ENCODE data around the gene HSFX3. TPM values are rescaled to one million over a fixed set of nuclear protein-coding genes. Genes with fewer than 3 reads are reported as not detected.
"Not testable (repeated sequence)": the region's sequence is repeated elsewhere in the genome, so short reads cannot be mapped to it uniquely, and the experiment has no call there.

Gene HSFX3
- total and polyA plus RNA-seq, 9 donors = 0.25 to 1.1 (median 0.91) TPM; not detected in 2

DNA sequence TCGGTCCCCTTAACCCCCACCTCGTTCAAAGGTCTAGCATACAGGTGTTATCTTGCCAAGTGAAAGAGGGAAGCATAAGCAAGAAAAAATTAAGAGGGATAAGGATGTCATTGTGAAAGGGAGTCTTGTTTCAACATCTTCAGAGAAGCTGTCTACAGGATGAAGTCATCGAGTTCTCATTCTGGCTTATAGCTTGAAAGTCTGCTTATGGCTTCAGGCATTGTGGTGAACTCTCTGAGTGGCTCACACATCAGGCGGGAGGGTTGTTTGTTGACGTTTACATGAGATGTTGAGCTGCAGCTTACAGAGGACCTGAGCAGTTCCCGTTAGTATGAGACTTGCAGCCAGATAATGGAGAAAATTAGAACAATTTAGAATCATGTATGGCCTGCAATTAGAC lies 20.9 kb upstream of the HSFX3 start:
- peaks cover 13% of the 10 kb centered on the region for H3K27me3 ChIP-seq (ENCODE audit: control insufficient read depth, insufficient read depth, low read length)
- no peak overlapping the region for H3K27ac ChIP-seq (ENCODE audit: low read length)
- H3K9me3 ChIP-seq (replicated peaks; ENCODE audit: control insufficient read depth, low read depth, low read length) = no peaks in the 10 kb centered on the region
- no peaks in the 10 kb centered on the region for H3K36me3 ChIP-seq (ENCODE audit: control insufficient read depth, insufficient read depth, low read length)
- DNase-seq = no peak
- no peaks in the 10 kb centered on the region for H3K4me1 ChIP-seq (ENCODE audit: control insufficient read depth, insufficient read depth, low read length)
- H3K4me3 ChIP-seq (ENCODE audit: low read length) = no peak overlapping the region
- WGBS (ENCODE audit: insufficient coverage) = 33% methylated on average over 3 of the region's 6 CpGs

DNA sequence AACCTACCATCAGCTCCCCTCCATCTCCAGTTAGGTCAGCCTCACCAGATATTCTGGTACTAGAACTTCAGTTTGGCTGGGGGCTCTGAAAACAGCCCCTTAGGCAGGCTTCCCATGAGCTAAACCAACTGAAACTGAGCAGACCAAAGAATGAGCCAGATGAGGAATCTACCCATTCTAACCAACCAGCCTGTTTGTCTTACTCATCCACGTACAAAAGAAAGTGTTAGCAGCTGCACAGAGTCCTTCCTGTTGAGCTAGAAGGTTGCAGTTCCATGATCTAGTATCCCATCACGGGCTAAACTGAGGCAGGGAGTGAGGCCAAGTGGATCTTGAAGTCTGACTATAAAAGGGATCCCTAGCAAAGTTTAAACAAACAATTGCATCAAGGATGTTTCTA lies 20.0 kb upstream of the HSFX3 start:
- Histone ChIP-seq H3K36me3 (ENCODE audit: control insufficient read depth, insufficient read depth, low read length) (no peaks in the 10 kb centered on the region), H3K27ac (ENCODE audit: low read length) (no peak overlapping the region), H3K4me3 (ENCODE audit: low read length) (no peak overlapping the region), H3K9me3 (replicated peaks; ENCODE audit: control insufficient read depth, low read depth, low read length) (no peaks in the 10 kb centered on the region), H3K4me1 (ENCODE audit: control insufficient read depth, insufficient read depth, low read length) (no peaks in the 10 kb centered on the region), H3K27me3 (ENCODE audit: control insufficient read depth, insufficient read depth, low read length) (peaks cover 13% of the 10 kb centered on the region)
- WGBS (ENCODE audit: insufficient coverage) = 71% methylated on average over 1 of the region's 2 CpGs
- no peak for DNase-seq

DNA sequence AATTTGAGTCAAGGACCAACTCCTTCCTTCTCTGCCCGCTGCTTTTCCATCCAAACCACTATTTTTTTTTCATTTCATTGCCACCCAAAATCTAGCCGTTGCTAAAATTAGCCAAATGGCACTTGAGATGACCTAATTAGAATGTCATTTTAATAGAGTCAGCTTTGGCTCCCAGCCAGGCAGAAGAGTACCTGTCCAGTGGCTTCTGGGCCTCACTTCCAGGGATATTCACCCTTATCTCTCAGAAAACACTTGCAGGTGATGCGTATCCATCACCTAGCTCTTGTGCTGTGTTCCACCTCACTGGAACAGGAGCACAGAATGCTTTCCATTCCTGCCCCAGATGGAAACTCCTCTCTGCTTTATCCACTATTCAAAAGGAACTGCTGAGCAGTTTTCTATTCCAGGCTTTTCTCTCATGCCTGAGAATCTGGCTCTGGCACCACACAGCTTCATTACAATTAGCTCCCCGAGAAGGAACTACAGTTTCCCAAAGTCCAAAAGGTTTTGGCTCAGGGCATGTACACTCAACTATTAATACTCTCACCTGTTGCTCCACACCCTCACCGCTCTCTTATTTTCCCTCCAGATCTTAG lies 19.1 kb upstream of the HSFX3 start:
- Histone ChIP-seq H3K27ac (ENCODE audit: low read length) (no peak overlapping the region), H3K27me3 (ENCODE audit: control insufficient read depth, insufficient read depth, low read length) (peaks cover 13% of the 10 kb centered on the region), H3K36me3 (ENCODE audit: control insufficient read depth, insufficient read depth, low read length) (no peaks in the 10 kb centered on the region), H3K4me1 (ENCODE audit: control insufficient read depth, insufficient read depth, low read length) (no peaks in the 10 kb centered on the region), H3K9me3 (replicated peaks; ENCODE audit: control insufficient read depth, low read depth, low read length) (no peaks in the 10 kb centered on the region), H3K4me3 (ENCODE audit: low read length) (no peak overlapping the region)
- DNase-seq = no peak
- 79% methylated on average over 3 of the region's 5 CpGs for WGBS (ENCODE audit: insufficient coverage)

DNA sequence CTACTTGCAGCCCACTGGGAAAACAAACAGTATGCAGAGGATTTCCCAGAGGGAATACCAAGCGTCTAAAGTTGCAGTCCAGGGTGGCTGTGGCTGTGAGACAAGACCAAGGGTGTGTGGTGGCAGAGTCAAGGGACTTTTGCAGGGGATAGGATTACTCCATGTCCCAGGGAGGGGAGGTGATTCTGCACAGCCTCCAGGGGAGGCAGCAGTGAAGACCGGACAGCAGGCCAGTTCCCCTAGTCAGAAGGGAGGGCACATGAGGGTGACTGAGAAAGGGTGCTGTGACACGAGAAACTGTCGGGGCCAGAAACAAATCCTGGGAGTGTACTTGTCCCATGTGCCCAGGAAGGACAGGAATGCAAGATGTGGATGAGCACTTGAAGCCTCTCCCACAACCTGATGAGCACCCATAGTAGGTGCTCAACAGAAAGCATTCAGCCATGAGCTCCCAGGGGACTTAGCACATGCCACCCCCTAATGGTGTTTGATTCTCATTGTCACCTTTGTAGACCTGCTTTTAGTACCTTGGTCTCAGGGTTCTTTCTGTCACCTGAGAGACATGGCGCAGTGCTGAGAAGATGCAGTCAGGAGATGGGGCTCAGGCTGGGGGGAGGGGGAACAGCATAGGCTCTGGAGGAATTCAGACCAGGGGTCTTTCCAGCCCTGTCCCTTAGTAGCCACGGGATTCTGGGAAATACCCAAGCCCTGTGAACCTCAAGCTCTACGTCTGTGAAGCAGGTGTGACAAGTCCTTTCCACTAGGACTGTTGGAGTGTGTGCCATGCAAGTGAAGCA lies 18.1 kb upstream of the HSFX3 start:
- WGBS (ENCODE audit: insufficient coverage) = 67% methylated on average over 7 of the region's 7 CpGs
- H3K4me1 ChIP-seq (ENCODE audit: control insufficient read depth, insufficient read depth, low read length) = no peaks in the 10 kb centered on the region
- DNase-seq = no peak

DNA sequence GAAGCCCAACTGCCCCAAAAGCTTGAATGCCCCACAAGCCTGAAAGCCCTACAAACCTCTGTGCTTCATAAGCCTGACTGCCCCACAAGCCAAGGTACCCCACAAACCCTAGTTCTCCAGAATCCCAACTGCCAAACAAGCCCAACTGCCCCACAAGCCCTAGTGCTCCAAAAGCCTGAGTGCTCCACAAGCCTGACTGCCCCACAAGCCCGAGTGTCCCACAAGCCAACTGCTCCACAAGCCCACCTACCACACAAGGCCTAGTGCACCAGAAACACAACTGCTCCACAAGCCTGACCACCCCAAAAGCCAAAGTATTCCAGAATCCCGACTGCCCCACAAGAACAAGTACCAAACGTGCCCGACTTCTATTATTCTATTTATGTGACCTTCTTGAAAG lies 13.6 kb upstream of the HSFX3 start:
- WGBS (ENCODE audit: insufficient coverage) = no CpG with 5 or more reads among the region's 4 CpGs
- Histone ChIP-seq H3K4me1 (ENCODE audit: control insufficient read depth, insufficient read depth, low read length) (no peaks in the 10 kb centered on the region), H3K27ac (ENCODE audit: low read length) (no peak overlapping the region), H3K27me3 (ENCODE audit: control insufficient read depth, insufficient read depth, low read length) (peaks cover 9% of the 10 kb centered on the region), H3K4me3 (ENCODE audit: low read length) (no peak overlapping the region), H3K9me3 (replicated peaks; ENCODE audit: control insufficient read depth, low read depth, low read length) (no peaks in the 10 kb centered on the region), H3K36me3 (ENCODE audit: control insufficient read depth, insufficient read depth, low read length) (no peaks in the 10 kb centered on the region)
- DNase-seq = no peak

More for the DNA sequence above, 18.1 kb upstream of the HSFX3 start:
- H3K9me3 ChIP-seq (replicated peaks; ENCODE audit: control insufficient read depth, low read depth, low read length) = no peaks in the 10 kb centered on the region
- H3K36me3 ChIP-seq (ENCODE audit: control insufficient read depth, insufficient read depth, low read length) = no peaks in the 10 kb centered on the region
- H3K4me3 ChIP-seq (ENCODE audit: low read length) = no peak overlapping the region
- no peak overlapping the region for H3K27ac ChIP-seq (ENCODE audit: low read length)
- H3K27me3 ChIP-seq (ENCODE audit: control insufficient read depth, insufficient read depth, low read length) = peaks cover 17% of the 10 kb centered on the region

DNA sequence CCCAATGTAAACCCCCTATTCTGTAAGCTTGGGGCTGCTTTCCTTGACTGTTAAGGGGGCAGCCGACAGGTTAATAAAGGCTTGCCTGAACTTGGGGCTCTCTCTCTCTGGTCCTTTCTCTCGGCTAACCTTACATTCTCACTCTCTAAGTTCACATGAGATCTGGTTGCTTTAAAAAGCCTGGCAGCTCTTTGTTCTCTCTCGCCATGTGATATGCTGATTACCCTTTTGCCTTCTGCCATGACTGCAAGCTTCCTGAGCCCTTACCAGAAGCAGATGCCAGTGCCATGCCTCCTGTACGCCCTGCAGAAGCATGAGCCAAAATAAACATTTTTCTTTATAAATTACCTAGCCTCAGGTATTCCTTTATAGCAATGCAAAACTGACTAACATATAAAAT lies 5.5 kb upstream of the HSFX3 start:
- H3K4me1 ChIP-seq (ENCODE audit: control insufficient read depth, insufficient read depth, low read length); H3K36me3 ChIP-seq (ENCODE audit: control insufficient read depth, insufficient read depth, low read length); H3K9me3 ChIP-seq (replicated peaks; ENCODE audit: control insufficient read depth, low read depth, low read length); H3K27ac ChIP-seq (ENCODE audit: low read length); H3K27me3 ChIP-seq (ENCODE audit: control insufficient read depth, insufficient read depth, low read length); DNase-seq; H3K4me3 ChIP-seq (ENCODE audit: low read length): not testable (repeated sequence)
- no CpG with 5 or more reads among the region's 4 CpGs for WGBS (ENCODE audit: insufficient coverage)

DNA sequence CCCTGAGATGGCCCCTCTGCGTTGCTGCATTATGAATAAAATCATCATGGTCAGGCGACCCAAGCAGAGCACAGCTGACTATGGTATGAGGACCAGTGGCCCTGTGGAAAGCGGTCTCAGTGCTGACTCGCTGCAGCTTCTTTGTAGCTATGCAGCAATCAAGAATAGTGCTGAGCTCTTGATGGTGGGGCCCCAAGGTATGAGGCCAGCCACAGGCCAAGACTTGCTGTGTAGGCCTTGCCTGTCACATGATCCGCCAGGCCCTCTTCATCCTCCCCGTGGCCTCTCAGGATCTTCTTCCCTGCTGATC lies 2.2 kb upstream of the HSFX3 start:
- H3K4me1 ChIP-seq (ENCODE audit: control insufficient read depth, insufficient read depth, low read length); H3K9me3 ChIP-seq (replicated peaks; ENCODE audit: control insufficient read depth, low read depth, low read length); H3K27me3 ChIP-seq (ENCODE audit: control insufficient read depth, insufficient read depth, low read length); H3K36me3 ChIP-seq (ENCODE audit: control insufficient read depth, insufficient read depth, low read length); H3K4me3 ChIP-seq (ENCODE audit: low read length); DNase-seq; H3K27ac ChIP-seq (ENCODE audit: low read length): not testable (repeated sequence)
- WGBS (ENCODE audit: insufficient coverage) = no CpG with 5 or more reads among the region's 6 CpGs

DNA sequence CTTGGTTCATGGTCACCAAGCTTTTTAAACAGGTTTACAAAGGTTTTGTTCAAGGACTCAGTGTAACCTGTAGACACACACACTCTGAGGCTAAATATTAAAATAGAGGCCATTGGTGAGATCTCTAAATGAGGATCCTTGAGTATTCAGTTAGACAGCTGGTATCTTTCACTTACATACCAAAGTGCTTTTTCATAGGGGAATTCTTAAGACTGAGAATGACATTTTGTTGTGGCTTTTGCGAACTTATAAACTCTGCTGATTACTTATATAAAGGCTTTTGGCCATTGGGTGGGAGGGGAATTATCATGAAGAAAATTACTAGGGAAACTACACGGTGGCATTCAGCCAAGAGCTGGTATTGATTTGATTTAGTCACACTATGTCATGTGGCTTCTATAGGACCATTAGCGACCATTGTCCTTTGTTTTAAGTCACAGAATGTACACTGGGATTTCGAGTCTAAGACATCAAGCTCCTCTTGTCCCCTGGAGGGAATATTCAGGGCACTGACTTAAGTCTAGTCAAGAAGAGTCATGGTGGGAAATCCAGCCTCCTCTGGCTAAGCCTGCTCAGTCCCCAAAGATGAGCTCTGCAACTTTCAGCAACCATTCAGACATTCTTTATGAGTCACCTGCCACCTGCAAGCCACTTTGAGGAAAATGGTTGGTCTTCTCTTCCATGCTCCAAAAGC lies 1.7 kb upstream of the HSFX3 start:
- not testable (repeated sequence) for DNase-seq; H3K4me1 ChIP-seq (ENCODE audit: control insufficient read depth, insufficient read depth, low read length); H3K27me3 ChIP-seq (ENCODE audit: control insufficient read depth, insufficient read depth, low read length); H3K4me3 ChIP-seq (ENCODE audit: low read length); H3K36me3 ChIP-seq (ENCODE audit: control insufficient read depth, insufficient read depth, low read length); H3K9me3 ChIP-seq (replicated peaks; ENCODE audit: control insufficient read depth, low read depth, low read length); H3K27ac ChIP-seq (ENCODE audit: low read length)
- WGBS (ENCODE audit: insufficient coverage) = no CpG with 5 or more reads among the region's 4 CpGs

DNA sequence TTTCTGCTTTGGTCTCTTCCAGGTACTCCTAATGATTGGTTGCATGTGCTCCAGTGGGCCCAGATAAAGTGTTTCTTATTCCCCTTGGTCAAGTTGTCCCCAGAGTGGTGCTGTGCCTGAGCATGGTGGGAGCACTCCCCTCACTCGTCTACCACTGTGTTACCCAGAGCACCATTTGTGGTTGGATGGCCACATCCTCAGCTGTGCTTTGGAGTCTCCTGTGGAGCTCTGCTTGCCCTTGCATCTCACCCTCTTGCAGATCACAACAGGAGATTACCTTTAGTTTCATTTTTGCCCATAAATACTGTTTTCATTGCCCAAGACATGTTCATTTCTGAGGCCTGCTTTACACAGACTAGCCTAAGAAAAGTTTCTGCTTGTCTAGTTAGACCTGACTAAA lies 730 bp upstream of the HSFX3 start:
- not testable (repeated sequence) for H3K36me3 ChIP-seq (ENCODE audit: control insufficient read depth, insufficient read depth, low read length); H3K4me1 ChIP-seq (ENCODE audit: control insufficient read depth, insufficient read depth, low read length); H3K4me3 ChIP-seq (ENCODE audit: low read length); H3K27ac ChIP-seq (ENCODE audit: low read length); DNase-seq; H3K27me3 ChIP-seq (ENCODE audit: control insufficient read depth, insufficient read depth, low read length); H3K9me3 ChIP-seq (replicated peaks; ENCODE audit: control insufficient read depth, low read depth, low read length)
- WGBS (ENCODE audit: insufficient coverage) = no CpG with 5 or more reads among the region's 1 CpG

DNA sequence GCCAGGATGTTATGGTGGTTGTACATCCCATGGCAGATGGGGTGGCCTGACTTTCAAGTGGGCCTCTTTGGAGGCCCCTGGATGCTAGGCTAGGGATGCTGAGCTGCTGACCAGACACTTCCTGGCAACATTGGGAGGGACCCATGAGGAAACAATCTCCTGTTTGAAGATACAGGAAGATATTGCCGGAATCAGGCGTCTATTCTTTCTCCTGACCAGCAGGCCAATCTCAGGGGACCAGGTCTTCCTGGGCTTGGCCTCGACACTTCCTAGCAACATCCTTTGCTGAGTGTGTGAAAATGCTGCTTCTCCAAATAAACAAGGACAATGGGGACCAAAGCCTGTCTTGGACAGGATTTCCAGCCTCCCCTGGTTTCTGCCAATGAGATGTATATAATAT lies 1.9 kb downstream of the HSFX3 start:
- not testable (repeated sequence) for H3K27ac ChIP-seq (ENCODE audit: low read length); H3K27me3 ChIP-seq (ENCODE audit: control insufficient read depth, insufficient read depth, low read length); H3K36me3 ChIP-seq (ENCODE audit: control insufficient read depth, insufficient read depth, low read length); H3K4me1 ChIP-seq (ENCODE audit: control insufficient read depth, insufficient read depth, low read length); H3K4me3 ChIP-seq (ENCODE audit: low read length); DNase-seq; H3K9me3 ChIP-seq (replicated peaks; ENCODE audit: control insufficient read depth, low read depth, low read length)
- WGBS (ENCODE audit: insufficient coverage) = no CpG with 5 or more reads among the region's 3 CpGs
